Peyer's patch (tissue), 4 donors: ENCODE results near the gene ZNF692. TPM values are rescaled to one million over a fixed set of nuclear protein-coding genes. Genes with fewer than 3 reads are reported as not detected.

Source experiments
- DNase-seq, 3 donors: peaks; one replicate each; pipeline ENCODE4 v3.0.0-alpha.2; 2017 to 2019
- H3K27ac ChIP-seq, 4 donors: fragments of 200-600 bp; sonication (generic); one replicate each; pipeline ENCODE4 v1.5.1; 2016 to 2019
- H3K27me3 ChIP-seq, 2 donors: fragments of 200-600 bp; sonication (generic); one replicate each; pipeline ENCODE4 v1.5.1; 2019
- H3K36me3 ChIP-seq, 3 donors: fragments of 200-600 bp; sonication (generic); one replicate each; pipeline ENCODE4 v1.5.1; 2016 to 2019
- H3K4me1 ChIP-seq, 4 donors: fragments of 200-600 bp; sonication (generic); one replicate each; pipeline ENCODE4 v1.5.1; 2016 to 2019
- H3K4me3 ChIP-seq, 4 donors: fragments of 200-600 bp; sonication (generic); 1 replicate in 3 of 4; 2 replicates in 1 of 4; pipeline ENCODE4 v1.5.1; 2016 to 2019; ENCODE audit warnings: mild to moderate bottlenecking in 1 of 4
- H3K9me3 ChIP-seq, 4 donors: fragments of 200-600 bp; sonication (generic); one replicate each; pipeline ENCODE4 v1.5.1; 2016 to 2019; ENCODE audit warnings: mild to moderate bottlenecking in 1 of 4
- POLR2A ChIP-seq, 2 donors: fragments of 450-650 bp; IDR thresholded peaks; one replicate each; pipeline ENCODE4 v1.5.1; 2017; ENCODE audit warnings: antibody characterized with exemption in 2 of 2, mild to moderate bottlenecking in 2 of 2, moderate library complexity in 2 of 2
- total RNA-seq, 4 donors: library from RNA; depleted of rRNA; stranded (reverse); fragments of >200 nt; gene quantifications; one replicate each; pipeline ENCODE4 v1.1.0, GENCODE V29; 2016
- TF ChIP-seq, protein P1 (sequence below), 6 experiments: fragments of 450-650 bp in 4 of 6; fragments of 200-600 bp in 2 of 6; sonication (generic) in 1 of 6; IDR thresholded peaks; one replicate each; pipeline ENCODE4 v1.5.1; 2017 to 2019; ENCODE audit warnings: antibody characterized with exemption in 6 of 6, mild to moderate bottlenecking in 3 of 6, moderate library complexity in 1 of 6

ZNF692 gene
- total RNA-seq, 4 donors from 2014 or later = 46.2 to 128 (median 104) TPM

DNA sequence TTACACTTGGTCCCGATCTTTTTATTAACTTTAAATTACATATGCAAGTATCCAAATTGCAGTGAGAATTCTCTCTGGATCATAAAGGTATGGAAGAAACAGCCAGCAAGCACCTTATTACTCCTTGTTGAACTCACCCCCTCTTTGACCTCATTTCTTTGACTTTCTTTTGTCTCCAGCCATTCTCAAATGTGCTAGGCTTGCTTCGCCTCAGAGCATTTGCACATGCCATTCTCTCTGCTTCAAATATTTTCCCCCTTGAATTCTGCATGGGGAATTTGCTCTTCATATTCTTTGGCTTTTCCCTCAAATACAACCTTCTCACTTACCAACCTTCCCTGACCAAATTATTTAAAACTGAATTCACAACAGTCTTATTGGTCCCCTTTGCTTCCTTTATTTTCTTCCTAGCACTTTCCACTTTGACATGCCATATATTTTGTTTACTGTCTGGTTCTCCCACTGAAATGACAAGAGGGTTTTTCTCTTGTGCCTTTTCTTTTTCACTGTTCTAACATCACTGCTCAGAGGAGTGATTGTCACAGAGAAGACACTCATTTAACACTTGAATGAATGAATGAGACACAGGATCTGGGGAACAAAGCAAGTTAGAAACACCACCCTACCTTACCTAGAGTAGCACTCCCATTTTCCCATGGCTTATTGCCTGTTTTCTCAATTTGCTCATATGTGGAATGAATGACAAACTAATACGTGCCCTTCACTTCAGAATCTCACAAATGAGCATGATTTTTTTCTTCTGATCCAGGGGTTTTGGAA lies 45.7 kb upstream of the ZNF692 start:
- H3K36me3 ChIP-seq = no peaks in the 10 kb centered on the region
- H3K27ac ChIP-seq = no peak overlapping the region
- no peaks in the 10 kb centered on the region for H3K27me3 ChIP-seq
- no peak for TF ChIP-seq POLR2A (IDR thresholded peaks at IDR 0.05)
- TF ChIP-seq, protein P1, sequence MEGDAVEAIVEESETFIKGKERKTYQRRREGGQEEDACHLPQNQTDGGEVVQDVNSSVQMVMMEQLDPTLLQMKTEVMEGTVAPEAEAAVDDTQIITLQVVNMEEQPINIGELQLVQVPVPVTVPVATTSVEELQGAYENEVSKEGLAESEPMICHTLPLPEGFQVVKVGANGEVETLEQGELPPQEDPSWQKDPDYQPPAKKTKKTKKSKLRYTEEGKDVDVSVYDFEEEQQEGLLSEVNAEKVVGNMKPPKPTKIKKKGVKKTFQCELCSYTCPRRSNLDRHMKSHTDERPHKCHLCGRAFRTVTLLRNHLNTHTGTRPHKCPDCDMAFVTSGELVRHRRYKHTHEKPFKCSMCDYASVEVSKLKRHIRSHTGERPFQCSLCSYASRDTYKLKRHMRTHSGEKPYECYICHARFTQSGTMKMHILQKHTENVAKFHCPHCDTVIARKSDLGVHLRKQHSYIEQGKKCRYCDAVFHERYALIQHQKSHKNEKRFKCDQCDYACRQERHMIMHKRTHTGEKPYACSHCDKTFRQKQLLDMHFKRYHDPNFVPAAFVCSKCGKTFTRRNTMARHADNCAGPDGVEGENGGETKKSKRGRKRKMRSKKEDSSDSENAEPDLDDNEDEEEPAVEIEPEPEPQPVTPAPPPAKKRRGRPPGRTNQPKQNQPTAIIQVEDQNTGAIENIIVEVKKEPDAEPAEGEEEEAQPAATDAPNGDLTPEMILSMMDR (IDR thresholded peaks at IDR 0.05) = no peak
- DNase-seq = no peak
- no peaks in the 10 kb centered on the region for H3K9me3 ChIP-seq
- H3K4me1 ChIP-seq = peaks cover 0 to 8% (median 3%) of the 10 kb centered on the region in 4 donors
- H3K4me3 ChIP-seq = no peak overlapping the region

DNA sequence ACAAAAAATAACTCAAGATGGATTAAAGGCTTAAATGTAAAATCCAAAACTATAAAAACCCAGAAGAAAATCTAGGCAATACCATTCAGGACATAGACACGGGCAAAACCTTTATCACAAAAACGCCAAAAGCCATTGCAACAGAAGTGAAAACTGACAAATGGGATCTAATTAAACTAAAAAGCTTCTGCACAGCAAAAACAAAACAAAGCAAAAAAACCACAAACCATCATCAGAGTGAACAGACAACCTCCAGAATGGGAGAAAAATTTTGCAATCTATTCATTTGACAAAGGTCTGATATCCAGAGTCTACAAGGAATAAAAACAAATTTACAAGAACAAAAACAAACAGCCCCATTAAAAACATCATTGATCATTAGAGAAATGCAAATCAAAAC lies 42.7 kb upstream of the ZNF692 start:
- H3K9me3 ChIP-seq = no peaks in the 10 kb centered on the region
- no peaks in the 10 kb centered on the region for H3K36me3 ChIP-seq
- TF ChIP-seq, protein P1 (IDR thresholded peaks at IDR 0.05) = no peak
- TF ChIP-seq POLR2A (IDR thresholded peaks at IDR 0.05) = no peak
- H3K27me3 ChIP-seq = no peaks in the 10 kb centered on the region
- no peak for DNase-seq
- no peak overlapping the region for H3K4me3 ChIP-seq
- H3K27ac ChIP-seq = no peak overlapping the region
- H3K4me1 ChIP-seq = no peaks in the 10 kb centered on the region

DNA sequence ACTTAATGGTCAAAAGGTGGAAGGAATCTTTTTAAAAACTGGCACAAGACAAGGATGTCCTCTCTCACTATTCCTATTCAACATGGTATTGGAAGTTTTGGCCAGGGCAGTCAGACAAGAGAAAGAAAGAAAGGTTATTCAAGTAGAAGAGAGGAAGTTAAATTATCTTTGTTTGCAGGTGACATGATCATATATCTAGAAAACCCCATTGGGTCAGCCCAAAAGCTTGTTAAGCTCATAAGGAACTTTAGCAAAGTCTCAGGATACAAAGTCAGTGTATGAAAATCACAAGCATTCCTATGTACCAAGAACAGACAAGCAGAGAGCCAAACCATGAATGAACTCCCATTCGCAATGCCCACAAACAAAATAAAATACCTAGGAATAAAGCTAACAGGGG lies 41.8 kb upstream of the ZNF692 start:
- no peak for DNase-seq
- Histone ChIP-seq H3K9me3 (no peaks in the 10 kb centered on the region), H3K27ac (no peak overlapping the region), H3K36me3 (no peaks in the 10 kb centered on the region), H3K4me3 (no peak overlapping the region), H3K27me3 (no peaks in the 10 kb centered on the region), H3K4me1 (no peaks in the 10 kb centered on the region)
- TF ChIP-seq POLR2A (IDR thresholded peaks at IDR 0.05) = no peak
- TF ChIP-seq, protein P1 (IDR thresholded peaks at IDR 0.05) = no peak

DNA sequence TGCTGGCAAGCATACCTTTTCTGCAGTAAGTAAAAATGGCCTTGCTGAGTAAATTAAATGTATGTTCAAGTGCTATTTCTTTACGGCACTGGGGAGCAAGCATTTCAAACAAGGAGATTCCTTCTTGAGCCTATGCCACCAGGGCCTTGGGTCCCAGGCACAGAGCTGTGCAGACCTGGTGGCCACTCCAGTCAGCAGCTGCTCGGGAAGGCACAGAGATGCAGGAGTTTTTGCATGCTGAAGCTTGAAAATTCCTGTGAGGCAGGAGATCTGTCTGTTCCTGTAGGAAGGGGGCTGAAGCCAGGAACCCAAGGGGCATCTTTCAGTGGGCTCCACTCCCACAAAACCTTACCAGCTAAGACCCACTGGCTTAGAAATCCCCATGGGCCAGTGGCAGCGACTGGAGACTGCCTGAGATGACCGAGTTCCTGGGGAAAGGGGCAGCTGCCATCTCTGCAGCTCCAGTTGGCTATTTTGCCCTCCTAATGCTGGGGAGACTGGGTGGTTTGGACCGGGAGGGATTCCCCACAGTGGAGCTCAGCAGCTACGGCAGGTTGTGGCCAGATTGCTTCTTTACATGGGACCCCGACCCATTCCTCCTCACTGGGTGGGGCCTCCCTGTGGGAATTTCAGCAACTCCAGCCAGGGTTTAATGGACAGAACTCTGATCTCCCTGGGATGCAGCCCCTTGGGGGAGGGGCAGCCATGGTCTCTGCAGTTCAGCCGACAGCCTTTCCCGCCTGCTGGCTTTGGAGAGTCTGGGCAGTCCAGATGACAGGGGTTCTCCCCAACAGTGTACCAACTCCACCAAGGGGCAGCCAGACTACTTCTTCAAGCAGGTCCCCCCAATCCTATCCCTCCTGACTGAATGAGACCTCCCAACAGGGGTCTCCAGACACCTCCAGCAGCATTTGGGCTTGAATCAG lies 38.8 kb upstream of the ZNF692 start:
- Histone ChIP-seq H3K4me1 (no peaks in the 10 kb centered on the region), H3K9me3 (no peaks in the 10 kb centered on the region), H3K36me3 (no peaks in the 10 kb centered on the region), H3K4me3 (no peak overlapping the region), H3K27ac (no peak overlapping the region), H3K27me3 (no peaks in the 10 kb centered on the region)
- TF ChIP-seq, protein P1 (IDR thresholded peaks at IDR 0.05) = no peak
- no peak for TF ChIP-seq POLR2A (IDR thresholded peaks at IDR 0.05)
- DNase-seq = no peak

DNA sequence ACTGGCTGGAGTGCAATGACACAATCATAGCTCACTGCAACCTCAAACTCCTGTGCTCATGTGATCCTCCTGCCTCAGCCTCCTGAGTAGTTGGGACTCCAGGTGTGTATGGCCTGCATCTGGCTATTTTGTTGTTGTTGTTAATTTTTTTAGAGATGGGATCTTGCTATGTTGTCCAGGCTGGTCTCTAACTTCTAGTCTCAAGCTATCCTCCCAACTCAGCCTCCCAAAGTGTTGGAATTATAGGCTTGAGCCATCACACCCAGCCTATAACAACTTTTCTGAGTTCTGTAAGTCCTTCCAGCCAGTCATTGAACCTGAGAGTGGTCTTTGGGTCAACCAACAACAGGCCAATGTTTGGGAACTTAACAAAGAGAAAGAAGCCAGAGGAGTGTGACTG lies 36.0 kb upstream of the ZNF692 start:
- Histone ChIP-seq H3K36me3 (no peaks in the 10 kb centered on the region), H3K4me3 (no peak overlapping the region), H3K9me3 (no peaks in the 10 kb centered on the region), H3K27me3 (no peaks in the 10 kb centered on the region), H3K4me1 (no peaks in the 10 kb centered on the region), H3K27ac (no peak overlapping the region)
- no peak for DNase-seq
- TF ChIP-seq, protein P1 (IDR thresholded peaks at IDR 0.05) = no peak
- no peak for TF ChIP-seq POLR2A (IDR thresholded peaks at IDR 0.05)
